Lower leg skin (tissue), 3 donors: ENCODE results near the gene UNC50.

Source experiments
- POLR2A ChIP-seq, 2 donors: fragments of 450-650 bp; IDR thresholded peaks; one replicate each; pipeline ENCODE4 v1.6.1; 2016 to 2017; ENCODE audit warnings: antibody characterized with exemption in 2 of 2, mild to moderate bottlenecking in 1 of 2, moderate library complexity in 1 of 2
- TF ChIP-seq, protein P1 (sequence below), 3 donors: fragments of 450-650 bp; IDR thresholded peaks; one replicate each; pipeline ENCODE4 v1.5.1; 2016; ENCODE audit warnings: antibody characterized with exemption in 3 of 3, mild to moderate bottlenecking in 3 of 3, moderate library complexity in 2 of 3

DNA sequence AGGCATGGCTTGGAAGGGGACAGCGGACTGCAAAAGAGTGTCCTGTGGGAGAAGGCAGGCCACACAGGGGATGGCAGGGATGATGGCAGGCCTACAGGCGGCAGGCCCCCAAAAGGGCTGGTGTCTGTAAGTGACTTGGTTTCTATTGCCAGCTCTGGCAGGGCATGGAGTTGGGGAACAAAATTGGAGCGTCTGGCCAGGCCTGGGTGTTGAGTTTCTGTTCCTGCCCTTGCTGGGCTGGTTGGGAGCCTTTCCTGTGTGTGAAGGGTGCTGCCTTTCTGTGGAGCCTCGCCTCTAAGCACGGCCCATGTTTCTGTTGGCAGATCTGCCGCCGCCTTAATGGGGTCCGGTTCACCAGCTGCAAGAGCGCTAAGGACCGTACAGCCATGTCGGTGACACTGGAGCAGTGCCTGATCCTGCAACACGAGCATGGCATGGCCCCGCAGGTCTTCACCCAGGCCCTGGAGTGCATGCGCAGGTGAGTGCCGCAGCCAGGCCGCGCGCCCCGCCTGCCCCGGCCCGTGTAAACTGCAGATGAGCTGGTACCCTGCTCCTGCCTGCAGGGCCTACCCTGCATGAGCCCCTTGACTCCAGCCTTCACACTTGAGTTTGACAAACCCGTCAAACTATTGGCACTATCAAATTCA is 31.6 kb upstream of the UNC50 start:
- no peak for TF ChIP-seq POLR2A (IDR thresholded peaks at IDR 0.05)
- TF ChIP-seq, protein P1, sequence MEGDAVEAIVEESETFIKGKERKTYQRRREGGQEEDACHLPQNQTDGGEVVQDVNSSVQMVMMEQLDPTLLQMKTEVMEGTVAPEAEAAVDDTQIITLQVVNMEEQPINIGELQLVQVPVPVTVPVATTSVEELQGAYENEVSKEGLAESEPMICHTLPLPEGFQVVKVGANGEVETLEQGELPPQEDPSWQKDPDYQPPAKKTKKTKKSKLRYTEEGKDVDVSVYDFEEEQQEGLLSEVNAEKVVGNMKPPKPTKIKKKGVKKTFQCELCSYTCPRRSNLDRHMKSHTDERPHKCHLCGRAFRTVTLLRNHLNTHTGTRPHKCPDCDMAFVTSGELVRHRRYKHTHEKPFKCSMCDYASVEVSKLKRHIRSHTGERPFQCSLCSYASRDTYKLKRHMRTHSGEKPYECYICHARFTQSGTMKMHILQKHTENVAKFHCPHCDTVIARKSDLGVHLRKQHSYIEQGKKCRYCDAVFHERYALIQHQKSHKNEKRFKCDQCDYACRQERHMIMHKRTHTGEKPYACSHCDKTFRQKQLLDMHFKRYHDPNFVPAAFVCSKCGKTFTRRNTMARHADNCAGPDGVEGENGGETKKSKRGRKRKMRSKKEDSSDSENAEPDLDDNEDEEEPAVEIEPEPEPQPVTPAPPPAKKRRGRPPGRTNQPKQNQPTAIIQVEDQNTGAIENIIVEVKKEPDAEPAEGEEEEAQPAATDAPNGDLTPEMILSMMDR (IDR thresholded peaks at IDR 0.05), result no peak
